Nucleus accumbens (tissue), 56 donors: ENCODE measurements around the gene ERAS.
"Not testable (repeated sequence)": the region's sequence is repeated elsewhere in the genome, so short reads cannot be mapped to it uniquely, and the experiment has no call there.

ENCODE experiments used
- DNase-seq, 56 donors: peaks; one replicate each; lab custom pipeline; 2025; lab: John Stamatoyannopoulos, UW

Gene ERAS

DNA sequence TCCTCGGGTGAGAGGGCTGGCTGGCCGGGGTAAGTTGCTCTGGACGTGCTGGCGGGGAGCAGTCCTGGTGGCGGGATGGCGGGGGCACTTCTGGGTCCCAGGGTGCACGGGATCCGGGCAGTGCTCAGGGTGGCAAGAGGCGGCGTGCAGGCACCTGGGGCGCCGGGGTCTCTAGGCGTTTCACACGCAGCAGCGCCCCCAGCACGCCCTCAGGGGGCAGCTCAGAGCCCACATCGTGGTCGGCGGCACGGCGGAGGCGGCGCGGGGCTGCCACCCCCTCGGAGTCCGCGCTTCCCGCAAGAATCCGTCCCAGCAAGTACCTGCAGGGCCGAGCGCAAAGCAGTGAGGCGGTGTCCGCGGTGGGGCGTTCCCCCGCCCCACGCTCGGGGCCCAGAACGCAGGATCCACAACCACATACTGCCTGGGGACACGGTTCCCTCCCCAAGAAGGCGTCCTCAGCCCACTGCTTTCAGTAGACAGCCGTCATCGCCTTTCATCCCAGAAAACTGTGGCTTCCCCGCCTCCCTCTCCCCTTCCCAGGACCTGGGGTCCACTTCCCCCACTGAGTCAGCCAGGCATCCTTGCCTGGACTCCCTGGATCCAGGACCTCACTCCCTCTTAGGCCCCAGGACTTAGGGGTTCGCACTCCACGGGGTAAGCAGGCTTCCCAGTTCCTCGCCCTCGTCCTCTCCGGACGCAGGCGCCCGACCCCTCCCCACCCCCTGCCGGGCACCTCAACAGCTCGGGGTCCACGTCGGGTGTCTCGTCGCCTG, 5.0 kb downstream of the ERAS start:
- DNase-seq: no peak

- DNase-seq: no peak
Measured at GRCh38 chrX:48831909-48832291, 5.6 kb downstream of the ERAS start.

- DNase-seq: peak in 1 of 56 donors; percentile 10
Measured at GRCh38 chrX:48833542-48834138, 7.3 kb downstream of the ERAS start.

DNA sequence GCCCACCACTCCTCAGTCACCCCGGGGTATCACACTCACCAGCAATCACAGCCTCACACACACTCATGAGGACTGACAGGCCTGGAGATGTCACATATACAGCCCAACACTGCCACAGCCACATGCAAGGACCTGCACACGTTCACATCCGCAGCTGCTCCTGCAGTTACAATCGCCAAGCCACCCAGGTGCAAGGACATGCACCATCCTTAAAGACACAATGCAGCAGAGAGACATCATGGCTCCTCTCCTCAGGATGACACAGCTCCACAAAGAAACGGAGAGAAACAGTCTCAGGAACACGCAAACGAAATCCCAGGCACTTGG, 8.0 kb downstream of the ERAS start:
- DNase-seq: peak in 3 of 56 donors; percentile 2 to 22 (median 15)

- peak in 47 of 56 donors; percentile 1 to 75 (median 26) for DNase-seq
Measured at GRCh38 chrX:48835524-48836329, 9.4 kb downstream of the ERAS start, which contains the start of gene PCSK1N. PCSK1N (minus strand) TSS chrX:48835610; CDS start chrX:48835532, 78 bp downstream.

GRCh38 chrX:48839686-48840085, 13.4 kb downstream of the ERAS start:
- no peak for DNase-seq

DNA sequence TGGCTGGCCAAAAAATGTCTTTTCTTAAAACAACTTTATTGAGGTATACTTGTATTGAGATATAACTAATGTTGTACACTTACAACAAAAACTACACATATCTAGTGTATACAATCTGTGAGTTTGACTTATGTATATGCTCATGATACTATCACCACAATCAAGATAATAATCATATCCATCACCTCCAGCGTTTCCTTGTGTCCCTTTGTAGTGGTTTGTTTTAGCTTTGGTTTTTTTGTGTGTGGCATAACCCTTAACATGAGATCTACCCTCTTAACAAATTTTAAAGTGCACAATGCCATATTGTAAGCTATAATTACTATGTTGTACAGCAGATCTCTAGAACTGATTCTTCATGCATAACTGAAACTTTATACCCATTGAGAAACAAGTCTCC, 22.5 kb downstream of the ERAS start:
- DNase-seq: no peak

- no peak for DNase-seq
Measured at GRCh38 chrX:48852857-48853256, 26.5 kb downstream of the ERAS start.

- DNase-seq: not testable (repeated sequence)
Measured at GRCh38 chrX:48853494-48853893, 27.2 kb downstream of the ERAS start.

DNA sequence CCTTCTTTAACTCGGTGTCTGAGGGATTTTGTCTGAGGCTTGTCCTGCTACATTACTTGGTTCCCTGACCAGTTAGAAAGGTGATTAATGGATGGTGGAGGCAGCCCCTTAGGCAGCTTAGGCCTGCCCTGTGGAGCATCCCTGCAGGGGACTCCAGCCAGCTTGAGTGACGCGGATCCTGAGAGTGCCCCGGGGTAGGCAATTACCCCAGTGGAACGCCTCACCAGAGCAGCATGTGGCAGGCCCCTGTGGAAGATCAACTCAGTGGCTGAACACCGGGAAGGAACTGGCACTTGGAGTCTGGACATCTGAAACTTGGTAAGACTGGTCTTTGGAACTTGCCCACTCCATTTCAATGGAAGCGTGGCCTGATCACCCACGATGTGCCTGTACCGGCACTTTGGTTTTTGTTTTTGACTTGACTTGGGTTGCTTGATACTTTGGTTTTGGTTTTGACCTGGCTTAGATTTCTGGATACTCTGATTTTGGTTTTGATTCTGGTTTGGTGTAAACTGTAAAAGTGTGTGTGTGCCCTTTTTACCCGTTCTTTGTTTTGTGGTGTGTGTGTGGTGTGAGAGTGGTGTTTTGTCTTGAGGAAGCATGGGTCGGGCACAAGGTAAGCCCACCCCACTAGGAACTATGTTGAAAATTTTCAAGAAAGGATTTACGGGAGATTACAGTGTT, 27.9 kb downstream of the ERAS start:
- DNase-seq: not testable (repeated sequence)

- no peak for DNase-seq
Measured at GRCh38 chrX:48854898-48855297, 28.6 kb downstream of the ERAS start.

DNA sequence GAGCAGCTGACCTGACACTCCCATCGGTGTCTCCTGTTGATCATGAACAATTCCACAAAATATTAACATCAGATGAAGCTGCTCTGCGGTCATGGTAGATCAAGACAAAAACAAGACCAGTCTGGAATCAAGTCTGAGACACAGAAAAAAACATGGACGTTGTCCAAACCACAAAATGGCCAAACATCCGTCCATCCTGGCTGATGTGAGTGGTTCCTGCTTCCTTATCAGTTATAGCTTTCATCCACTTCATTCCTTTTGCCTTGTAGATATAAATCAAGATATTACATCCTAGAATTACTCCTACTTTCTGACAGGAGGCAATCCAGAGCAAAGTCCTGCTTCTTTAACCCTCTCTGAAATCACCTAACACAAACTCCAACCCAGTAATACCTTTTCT, 37.9 kb downstream of the ERAS start:
- no peak for DNase-seq

DNA sequence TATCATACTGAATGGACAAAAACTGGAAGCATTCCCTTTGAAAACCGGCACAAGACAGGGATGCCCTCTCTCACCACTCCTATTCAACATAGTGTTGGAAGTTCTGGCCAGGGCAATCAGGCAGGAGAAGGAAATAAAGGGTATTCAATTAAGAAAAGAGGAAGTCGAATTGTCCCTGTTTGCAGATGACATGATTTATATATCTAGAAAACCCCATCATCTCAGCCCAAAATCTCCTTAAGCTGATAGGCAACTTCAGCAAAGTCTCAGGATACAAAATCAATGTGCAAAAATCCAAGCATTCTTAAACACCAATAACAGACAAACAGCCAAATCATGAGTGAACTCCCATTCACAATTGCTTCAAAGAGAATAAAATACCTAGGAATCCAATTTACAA, 45.7 kb downstream of the ERAS start:
- not testable (repeated sequence) for DNase-seq

- not testable (repeated sequence) for DNase-seq
Measured at GRCh38 chrX:48876944-48877343, 50.6 kb downstream of the ERAS start.
